C1 segment of cervical spinal cord (tissue), 14 donors: ENCODE measurements around the gene TMEM63A.

ENCODE experiments used
- DNase-seq, 14 donors: peaks; one replicate each; lab custom pipeline; 2025; lab: John Stamatoyannopoulos, UW

TMEM63A gene

GRCh38 chr1:225868631-225869330 lies 13.4 kb downstream of the TMEM63A start:
- no peak for DNase-seq

GRCh38 chr1:225866981-225867380 lies 15.2 kb downstream of the TMEM63A start:
- DNase-seq = peak in 1 of 14 donors; percentile 31

- no peak for DNase-seq
These were observed 15.9 kb downstream of the TMEM63A start for GRCh38 chr1:225866061-225866837.

- no peak for DNase-seq
These were observed 16.7 kb downstream of the TMEM63A start for GRCh38 chr1:225865514-225865913.

GRCh38 chr1:225863167-225863566 lies 19.0 kb downstream of the TMEM63A start:
- no peak for DNase-seq

GRCh38 chr1:225862581-225862950 lies 19.6 kb downstream of the TMEM63A start:
- DNase-seq = no peak

- DNase-seq = no peak
These were observed 20.2 kb downstream of the TMEM63A start for GRCh38 chr1:225861834-225862580.

- DNase-seq = no peak
These were observed 21.2 kb downstream of the TMEM63A start for GRCh38 chr1:225860876-225861441.

- no peak for DNase-seq
These were observed 22.1 kb downstream of the TMEM63A start for GRCh38 chr1:225860107-225860506.

- DNase-seq = no peak
These were observed 23.0 kb downstream of the TMEM63A start for GRCh38 chr1:225859151-225859550.

GRCh38 chr1:225857256-225857655 lies 24.9 kb downstream of the TMEM63A start:
- peak in 1 of 14 donors; percentile 66 for DNase-seq

GRCh38 chr1:225855503-225856300 lies 26.5 kb downstream of the TMEM63A start:
- DNase-seq = peak in 1 of 14 donors; percentile 14

GRCh38 chr1:225853441-225853840 lies 28.7 kb downstream of the TMEM63A start:
- no peak for DNase-seq

- DNase-seq = no peak
These were observed 29.6 kb downstream of the TMEM63A start for GRCh38 chr1:225852413-225853124.

- no peak for DNase-seq
These were observed 30.4 kb downstream of the TMEM63A start for GRCh38 chr1:225851805-225852204.

GRCh38 chr1:225850370-225850769 lies 31.8 kb downstream of the TMEM63A start:
- no peak for DNase-seq

- DNase-seq = peak in 2 of 14 donors; percentile 38 to 51
These were observed 32.3 kb downstream of the TMEM63A start for GRCh38 chr1:225849925-225850324.

- DNase-seq = peak in 10 of 14 donors; percentile 26 to 73 (median 59)
These were observed 33.9 kb downstream of the TMEM63A start for GRCh38 chr1:225848030-225848955.

GRCh38 chr1:225847610-225848009 lies 34.6 kb downstream of the TMEM63A start:
- no peak for DNase-seq
